ENCODE results near the gene HAND1.

DNA sequence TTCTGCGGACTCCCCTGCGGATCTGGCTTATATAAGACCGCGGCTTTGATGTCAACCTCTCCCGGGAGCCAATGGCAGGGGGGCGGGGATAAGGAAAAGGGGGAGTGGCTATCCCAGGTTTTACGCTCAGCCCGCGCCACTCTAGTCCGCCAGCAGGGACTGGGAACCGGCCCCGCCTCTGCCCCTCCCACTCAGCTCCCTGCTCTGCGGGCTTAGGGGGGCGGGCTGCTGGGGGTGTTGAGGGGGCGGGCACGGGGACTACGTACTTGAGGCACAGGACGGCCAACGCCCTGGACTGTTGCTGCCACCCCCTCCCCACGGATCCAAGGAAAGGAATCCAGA, at the start of gene HAND1:
- TF ChIP-seq, protein P1, sequence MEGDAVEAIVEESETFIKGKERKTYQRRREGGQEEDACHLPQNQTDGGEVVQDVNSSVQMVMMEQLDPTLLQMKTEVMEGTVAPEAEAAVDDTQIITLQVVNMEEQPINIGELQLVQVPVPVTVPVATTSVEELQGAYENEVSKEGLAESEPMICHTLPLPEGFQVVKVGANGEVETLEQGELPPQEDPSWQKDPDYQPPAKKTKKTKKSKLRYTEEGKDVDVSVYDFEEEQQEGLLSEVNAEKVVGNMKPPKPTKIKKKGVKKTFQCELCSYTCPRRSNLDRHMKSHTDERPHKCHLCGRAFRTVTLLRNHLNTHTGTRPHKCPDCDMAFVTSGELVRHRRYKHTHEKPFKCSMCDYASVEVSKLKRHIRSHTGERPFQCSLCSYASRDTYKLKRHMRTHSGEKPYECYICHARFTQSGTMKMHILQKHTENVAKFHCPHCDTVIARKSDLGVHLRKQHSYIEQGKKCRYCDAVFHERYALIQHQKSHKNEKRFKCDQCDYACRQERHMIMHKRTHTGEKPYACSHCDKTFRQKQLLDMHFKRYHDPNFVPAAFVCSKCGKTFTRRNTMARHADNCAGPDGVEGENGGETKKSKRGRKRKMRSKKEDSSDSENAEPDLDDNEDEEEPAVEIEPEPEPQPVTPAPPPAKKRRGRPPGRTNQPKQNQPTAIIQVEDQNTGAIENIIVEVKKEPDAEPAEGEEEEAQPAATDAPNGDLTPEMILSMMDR (IDR thresholded peaks at IDR 0.05) = no peak
- TF ChIP-seq POLR2A (IDR thresholded peaks at IDR 0.05) = no peak

All from testis (tissue), 2 donors.